Astrocyte of the cerebellum (primary cell): ENCODE measurements around the gene UNC13C.
"Not testable (repeated sequence)": the region's sequence is repeated elsewhere in the genome, so short reads cannot be mapped to it uniquely, and the experiment has no call there.

Source experiments
- DNase-seq: peaks from one replicate; pipeline ENCODE4 v3.0.0-alpha.2; 2011; ENCODE audit warnings: low read depth
- H3K4me3 ChIP-seq: 2 replicates; pipeline ENCODE4 v1.5.1; 2011; ENCODE audit warnings: mild to moderate bottlenecking, low read depth, low read length, moderate library complexity
- in situ Hi-C: cut with HindIII; loops from 2 replicates; pipeline ENCODE4 v1.10.0; 2017; ENCODE audit warnings: low sequenced_read_pairs
- TF ChIP-seq, protein P1 (sequence below): IDR thresholded peaks from 2 replicates; pipeline ENCODE4 v1.5.1; 2012; ENCODE audit warnings: low read length, low read depth, moderate library complexity, mild to moderate bottlenecking; ENCODE audit errors: missing control alignments

UNC13C gene

DNA sequence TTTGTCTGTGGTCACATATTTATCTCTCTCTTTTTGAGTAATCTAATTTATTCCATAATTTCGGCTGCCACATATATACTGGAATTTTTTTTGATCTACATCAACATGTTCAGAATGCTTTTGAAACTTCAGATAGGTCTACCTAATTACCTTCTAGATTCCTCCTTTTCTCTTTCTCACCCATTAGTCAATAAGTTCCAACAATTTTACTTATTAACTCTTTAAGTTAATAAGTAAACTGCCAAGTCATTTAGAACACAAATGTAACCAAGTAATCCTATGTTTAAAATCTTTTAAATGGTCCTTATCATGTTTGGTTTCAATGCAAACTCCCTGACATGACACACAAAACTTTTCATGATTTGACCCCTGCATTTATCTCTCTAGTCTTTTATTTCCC is 410.5 kb downstream of the UNC13C start:
- in situ Hi-C loops = no loop called here
- H3K4me3 ChIP-seq = no peak overlapping the region
- TF ChIP-seq, protein P1, sequence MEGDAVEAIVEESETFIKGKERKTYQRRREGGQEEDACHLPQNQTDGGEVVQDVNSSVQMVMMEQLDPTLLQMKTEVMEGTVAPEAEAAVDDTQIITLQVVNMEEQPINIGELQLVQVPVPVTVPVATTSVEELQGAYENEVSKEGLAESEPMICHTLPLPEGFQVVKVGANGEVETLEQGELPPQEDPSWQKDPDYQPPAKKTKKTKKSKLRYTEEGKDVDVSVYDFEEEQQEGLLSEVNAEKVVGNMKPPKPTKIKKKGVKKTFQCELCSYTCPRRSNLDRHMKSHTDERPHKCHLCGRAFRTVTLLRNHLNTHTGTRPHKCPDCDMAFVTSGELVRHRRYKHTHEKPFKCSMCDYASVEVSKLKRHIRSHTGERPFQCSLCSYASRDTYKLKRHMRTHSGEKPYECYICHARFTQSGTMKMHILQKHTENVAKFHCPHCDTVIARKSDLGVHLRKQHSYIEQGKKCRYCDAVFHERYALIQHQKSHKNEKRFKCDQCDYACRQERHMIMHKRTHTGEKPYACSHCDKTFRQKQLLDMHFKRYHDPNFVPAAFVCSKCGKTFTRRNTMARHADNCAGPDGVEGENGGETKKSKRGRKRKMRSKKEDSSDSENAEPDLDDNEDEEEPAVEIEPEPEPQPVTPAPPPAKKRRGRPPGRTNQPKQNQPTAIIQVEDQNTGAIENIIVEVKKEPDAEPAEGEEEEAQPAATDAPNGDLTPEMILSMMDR = no peak
- DNase-seq = no peak

DNA sequence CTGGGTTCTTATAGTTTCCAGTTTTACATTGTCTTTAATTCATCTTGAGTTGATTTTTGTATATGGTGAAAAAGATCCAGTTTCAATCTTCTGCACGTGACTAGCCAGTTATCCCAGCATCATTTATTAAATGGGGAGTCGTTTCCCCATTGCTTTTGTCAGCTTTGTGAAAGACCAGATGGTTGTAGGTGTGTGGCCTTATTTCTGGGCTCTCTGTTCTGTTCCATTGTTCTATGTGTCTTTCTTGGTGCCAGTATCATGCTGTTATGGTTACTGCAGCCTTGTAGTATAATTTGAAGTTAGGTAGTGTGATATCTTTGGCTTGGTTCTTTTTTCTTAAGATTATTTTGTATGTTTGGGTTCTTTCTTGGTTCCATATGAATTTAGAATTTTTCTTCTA is 432.2 kb downstream of the UNC13C start:
- TF ChIP-seq, protein P1 = no peak
- H3K4me3 ChIP-seq = no peak overlapping the region
- DNase-seq = no peak
- in situ Hi-C loops = no loop called here

DNA sequence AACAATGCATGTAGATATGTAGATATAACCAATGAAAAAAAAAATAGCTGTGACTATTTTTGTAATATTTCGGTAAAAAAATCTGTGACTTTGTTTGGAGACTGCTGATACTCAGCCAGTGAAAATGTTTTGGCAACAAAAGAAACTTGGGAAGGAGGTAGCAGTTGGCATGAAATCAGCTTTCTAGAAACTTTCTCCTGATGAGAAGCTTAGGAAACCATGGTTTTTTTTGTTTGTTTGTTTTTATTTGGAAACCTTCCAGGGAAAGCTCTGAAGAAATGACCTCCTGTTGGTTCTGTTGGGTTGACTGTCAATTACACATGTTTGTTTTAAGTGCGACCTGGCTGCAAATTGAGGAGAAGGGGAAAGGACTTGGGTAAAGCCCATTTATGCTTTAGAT is 445.9 kb downstream of the UNC13C start:
- DNase-seq = no peak
- in situ Hi-C loops = no loop called here
- TF ChIP-seq, protein P1 = no peak
- no peak overlapping the region for H3K4me3 ChIP-seq

DNA sequence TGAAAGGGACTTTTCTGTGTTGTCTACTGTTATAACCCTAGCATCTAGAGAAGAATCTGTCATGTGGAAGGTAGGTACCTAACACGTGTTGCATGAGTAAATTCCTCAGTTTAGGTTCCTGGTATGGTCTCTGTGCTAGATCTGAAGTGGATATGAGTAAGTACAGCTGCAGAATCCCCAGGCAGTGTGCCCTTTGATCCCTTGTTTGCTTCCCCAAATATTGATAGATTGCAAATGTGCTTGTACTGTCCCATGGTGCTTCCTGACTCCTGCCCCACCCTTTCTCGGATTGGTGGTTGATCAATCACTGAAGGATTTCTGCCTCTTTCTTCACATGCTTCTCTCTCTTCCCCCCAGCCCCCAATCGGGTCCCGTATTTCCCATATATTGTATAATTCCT is 450.4 kb downstream of the UNC13C start:
- TF ChIP-seq, protein P1 = no peak
- in situ Hi-C loops = no loop called here
- H3K4me3 ChIP-seq = no peak overlapping the region
- DNase-seq = no peak

DNA sequence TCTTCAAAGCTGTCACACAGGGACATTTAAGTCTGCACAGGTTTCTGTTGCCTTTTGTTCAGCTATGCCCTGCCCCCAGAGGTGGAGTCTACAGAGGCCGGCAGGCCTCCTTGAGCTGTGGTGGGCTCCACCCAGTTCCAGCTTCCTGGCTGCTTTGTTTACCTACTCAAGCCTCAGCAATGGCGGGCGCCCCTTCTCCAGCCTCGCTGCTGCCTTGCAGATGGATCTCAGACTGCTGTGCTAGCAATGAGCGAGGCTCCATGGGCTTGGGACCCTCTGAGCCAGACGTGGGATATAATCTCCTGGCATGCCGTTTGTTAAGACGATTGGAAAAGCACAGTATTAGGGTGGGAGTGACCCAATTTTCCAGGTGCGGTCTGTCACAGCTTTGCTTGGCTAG is 472.0 kb downstream of the UNC13C start:
- DNase-seq, H3K4me3 ChIP-seq, in situ Hi-C loops: not testable (repeated sequence)

DNA sequence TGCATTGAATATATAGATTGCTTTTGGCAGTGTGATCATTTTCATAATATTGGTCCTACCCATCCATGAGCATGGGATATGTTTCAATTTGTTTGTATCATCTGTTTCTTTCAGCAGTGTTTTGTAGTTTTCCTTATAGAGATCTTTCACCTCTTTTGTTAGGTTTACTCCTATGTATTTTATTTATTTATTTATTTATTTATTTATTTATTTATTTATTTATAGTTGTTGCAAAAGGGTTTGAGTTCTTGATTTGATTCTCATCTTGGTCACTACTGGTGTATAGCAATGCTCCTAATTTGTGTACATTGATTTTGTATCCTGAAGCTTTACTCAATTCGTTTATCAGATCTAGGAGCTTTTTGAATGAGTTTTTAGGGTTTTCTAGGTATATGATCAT is 478.2 kb downstream of the UNC13C start:
- in situ Hi-C loops = no loop called here
- TF ChIP-seq, protein P1 = no peak
- DNase-seq = no peak
- no peak overlapping the region for H3K4me3 ChIP-seq

DNA sequence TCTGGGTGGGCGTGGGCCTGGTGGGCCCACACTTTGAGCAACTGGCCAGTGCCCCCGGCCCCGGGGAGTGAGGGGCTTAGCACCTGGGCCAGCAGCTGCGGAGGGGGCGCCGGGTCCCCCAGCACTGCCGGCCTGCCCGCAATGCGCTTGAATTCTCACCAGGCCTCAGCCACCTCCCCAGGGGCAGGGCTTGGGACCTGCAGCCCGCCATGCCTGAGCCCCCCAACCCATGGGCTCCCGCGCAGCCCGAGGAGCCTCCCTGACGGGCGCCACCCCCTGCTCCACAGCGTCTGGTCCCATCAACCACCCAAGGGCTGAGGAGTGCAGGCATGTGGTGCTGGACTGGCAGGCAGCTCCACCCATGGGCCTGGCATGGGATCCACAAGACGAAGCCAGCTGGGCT is 484.3 kb downstream of the UNC13C start:
- TF ChIP-seq, protein P1 = no peak
- in situ Hi-C loops = no loop called here
- no peak overlapping the region for H3K4me3 ChIP-seq
- DNase-seq = no peak
